K562 (cell line): ENCODE results near the gene PLAAT3. TPM values are rescaled to one million over a fixed set of nuclear protein-coding genes. Genes with fewer than 3 reads are reported as not detected.

ENCODE experiments used
- ATAC-seq: fragments of 200-7000 bp; cut with Tn5 transposase; 3 replicates; pipeline ENCODE4 v1.9.1; 2020; ENCODE audit warnings: moderate library complexity
- BruUV-seq: library from RNA; stranded (reverse); fragments of 400-500 nt; replicated peaks from 2 replicates; lab custom pipeline; 2021; lab: Mats Ljungman, UMichigan
- CTCF ChIA-PET: fragments of 300-600 bp; formaldehyde crosslinking; extraction: SDS; loops from one replicate; lab custom pipeline; 2021; ENCODE audit warnings: low intra/inter-chr PET ratio; lab: Yijun Ruan, JAX
- POLR2A ChIA-PET: fragments of 300-600, 350-650 bp; sonication (Branson Sonifier 250); formaldehyde crosslinking; extraction: SDS; loops from one replicate; lab custom pipeline; 2021; ENCODE audit warnings: antibody characterized with exemption, inconsistent platforms; lab: Yijun Ruan, JAX
- DNase-seq, 4 experiments: peaks; one replicate each; pipeline versions ENCODE4 v3.0.0 to v3.0.0-alpha.2; 2011 to 2018; ENCODE audit warnings: low spot score in 3 of 4, mixed read lengths in 3 of 4; ENCODE audit errors: extremely low read depth in 1 of 4
- FAIRE-seq: peaks from 2 replicates; lab custom pipeline; 2011; peaks lifted over from hg19 to GRCh38; lab: Jason Lieb, UNC
- H2AFZ ChIP-seq: 2 replicates; pipeline ENCODE4 v1.6.0; 2011; ENCODE audit warnings: low read depth, low read length, control low read depth, inconsistent platforms
- H3K27ac ChIP-seq: fragments of 200-600 bp; 3 replicates; pipeline ENCODE4 v1.8.0; 2011; ENCODE audit warnings: low read depth, mild to moderate bottlenecking, control low read depth, inconsistent platforms, low read length, moderate library complexity, mixed read lengths; ENCODE audit errors: extremely low read depth
- H3K27me3 ChIP-seq, 2 experiments: fragments of 300-600 bp in 1 of 2; 2 replicates in 1 of 2; 3 replicates in 1 of 2; pipeline versions ENCODE4 v1.6.0 to v1.8.0; 2011; ENCODE audit warnings: inconsistent platforms in 2 of 2, low read length in 2 of 2, mild to moderate bottlenecking in 1 of 2, mixed read lengths in 1 of 2, moderate library complexity in 1 of 2; ENCODE audit not compliant: control insufficient read depth in 2 of 2, insufficient read depth in 2 of 2
- H3K36me3 ChIP-seq: fragments of 300-600 bp; 3 replicates; pipeline ENCODE4 v1.8.0; 2011; ENCODE audit warnings: mild to moderate bottlenecking, low read length, inconsistent platforms; ENCODE audit not compliant: control insufficient read depth, insufficient read depth
- H3K4me1 ChIP-seq, 2 experiments: fragments of 200-600 bp in 1 of 2; replicated peaks in 1 of 2; 2 replicates in 1 of 2; 3 replicates in 1 of 2; pipeline versions ENCODE4 v1.5.1 to v1.8.0; 2011; ENCODE audit warnings: inconsistent platforms in 2 of 2, low read length in 2 of 2, mild to moderate bottlenecking in 1 of 2, mixed read lengths in 1 of 2, moderate library complexity in 1 of 2; ENCODE audit not compliant: control insufficient read depth in 2 of 2, insufficient read depth in 2 of 2
- H3K4me2 ChIP-seq: 2 replicates; pipeline ENCODE4 v1.6.1; 2011; ENCODE audit warnings: low read length, control low read depth, inconsistent platforms, mixed read lengths; ENCODE audit not compliant: insufficient read depth
- H3K4me3 ChIP-seq: fragments of 200-600 bp; sonication (generic), shearing (Covaris generic); 2 replicates; pipeline ENCODE4 v1.5.1; 2016; ENCODE audit warnings: control low read depth, inconsistent platforms
- H3K79me2 ChIP-seq: fragments of 200-600 bp; 3 replicates; pipeline ENCODE4 v1.8.0; 2011; ENCODE audit warnings: low read length, inconsistent platforms; ENCODE audit not compliant: control insufficient read depth, insufficient read depth
- H3K9ac ChIP-seq, 2 experiments: 2 replicates each; pipeline versions ENCODE4 v1.6.0 to v1.6.1; 2011; ENCODE audit warnings: low read depth in 2 of 2, low read length in 2 of 2, control low read depth in 1 of 2, inconsistent platforms in 1 of 2, mild to moderate bottlenecking in 1 of 2, mixed read lengths in 1 of 2; ENCODE audit not compliant: insufficient read depth in 1 of 2
- H3K9me1 ChIP-seq: one replicate; pipeline ENCODE4 v1.6.0; 2011; ENCODE audit warnings: inconsistent platforms, mild to moderate bottlenecking, low read length, moderate library complexity; ENCODE audit not compliant: control insufficient read depth, insufficient read depth
- H3K9me3 ChIP-seq: replicated peaks from 2 replicates; pipeline ENCODE4 v1.5.1; 2011; ENCODE audit warnings: low read depth, low read length, inconsistent platforms; ENCODE audit not compliant: control insufficient read depth, insufficient read depth
- H4K20me1 ChIP-seq: replicated peaks from 2 replicates; pipeline ENCODE4 v1.6.1; 2011; ENCODE audit warnings: low read length, inconsistent platforms, mixed read lengths; ENCODE audit not compliant: control insufficient read depth, insufficient read depth
- ATF3 ChIP-seq, 2 experiments: fragments of 450-650 bp in 1 of 2; sonication (generic) in 1 of 2; formaldehyde crosslinking in 1 of 2; IDR thresholded peaks in 1 of 2; conservative IDR thresholded peaks in 1 of 2; 2 replicates each; pipeline versions ENCODE4 v1.6.1 to v1.8.1; 2016 to 2023; ENCODE audit warnings: mild to moderate bottlenecking in 2 of 2, moderate library complexity in 2 of 2, inconsistent platforms in 1 of 2, missing genetic modification reagents in 1 of 2
- C11orf30 ChIP-seq: fragments of 450-650 bp; IDR thresholded peaks from 2 replicates; pipeline ENCODE4 v1.6.1; 2016; ENCODE audit warnings: low read depth, mild to moderate bottlenecking
- CBFA2T2 ChIP-seq: fragments of 450-650 bp; conservative IDR thresholded peaks from 2 replicates; pipeline ENCODE4 v1.6.1; 2017; ENCODE audit warnings: mild to moderate bottlenecking
- CREB1 ChIP-seq, 2 experiments: sonication (generic) in 1 of 2; formaldehyde crosslinking in 1 of 2; IDR thresholded peaks; 2 replicates each; pipeline versions ENCODE4 v1.6.1 to v1.8.0; 2012 to 2022; ENCODE audit warnings: inconsistent platforms in 1 of 2, mild to moderate bottlenecking in 1 of 2, missing genetic modification reagents in 1 of 2, moderate library complexity in 1 of 2
- HMGN3 ChIP-seq: IDR thresholded peaks from 2 replicates; pipeline ENCODE4 v1.6.1; 2011; ENCODE audit warnings: borderline replicate concordance, low read depth, mild to moderate bottlenecking, mixed read lengths, low read length; ENCODE audit not compliant: insufficient read length; ENCODE audit errors: extremely low read depth
- PHF21A ChIP-seq: fragments of 450-650 bp; IDR thresholded peaks from 2 replicates; pipeline ENCODE4 v1.6.1; 2017; ENCODE audit warnings: low read depth, borderline replicate concordance
- TAF1 ChIP-seq: IDR thresholded peaks from 2 replicates; pipeline ENCODE4 v1.6.1; 2011; ENCODE audit warnings: mild to moderate bottlenecking, low read length, moderate library complexity; ENCODE audit not compliant: insufficient read depth, control insufficient read depth, severe bottlenecking; ENCODE audit errors: extremely low read depth
- ZEB2 ChIP-seq: fragments of 450-650 bp; IDR thresholded peaks from 2 replicates; pipeline ENCODE4 v1.6.1; 2016
- ZNF695 ChIP-seq: fragments of 450-650 bp; formaldehyde crosslinking; IDR thresholded peaks from 2 replicates; pipeline ENCODE4 v1.4.0; 2020; ENCODE audit warnings: mild to moderate bottlenecking, moderate library complexity
- WGBS: fragments of 100-300 bp; shearing (Covaris generic); methylation state at CpG from one replicate; pipeline ENCODE4 v1.1.6; 2016; ENCODE audit warnings: low coverage, mixed read lengths; ENCODE audit not compliant: insufficient coverage; ENCODE audit errors: missing lambda C conversion rate; 5-methylcytosine and 5-hydroxymethylcytosine counted together
- in situ Hi-C: fragments of 300-500 bp; cut with MboI; formaldehyde crosslinking; loops from 4 replicates; pipeline ENCODE4 v1.15.0; 2018; ENCODE audit warnings: inconsistent platforms, mixed read lengths
- intact Hi-C: fragments of 100-400 bp; cut with micrococcal nuclease; formaldehyde crosslinking; loops from 2 replicates; pipeline ENCODE4 v1.14.2; 2022
- polyA plus RNA-seq, 8 experiments: library from polyadenylated mRNA; depleted of rRNA in 4 of 8; stranded (reverse) in 5 of 8; unstranded in 3 of 8; fragments of >200 nt; fragmentation: Nextera tagmentation in 2 of 8; fragmentation: Illumina TruSeq in 1 of 8; extraction: Ambion mirVana in 2 of 8; extraction: Trizol in 1 of 8; gene quantifications; 2 replicates each; pipeline versions ENCODE4 v1.2.1 to v1.2.3, GENCODE V29; 2011 to 2014; ENCODE audit warnings: inconsistent platforms in 1 of 8, missing spikeins in 1 of 8
- total RNA-seq, 7 experiments: library from RNA; depleted of rRNA in 6 of 7; stranded (reverse); fragments of >200 nt in 6 of 7; fragmentation: Illumina TruSeq in 2 of 7; extraction: Trizol in 2 of 7; gene quantifications; 2 replicates each; pipeline versions ENCODE4 v1.2.1 to v1.2.3, GENCODE V29; 2011 to 2021; ENCODE audit warnings: low replicate concordance in 1 of 7
- TF ChIP-seq, protein P1 (sequence below): sonication (generic); formaldehyde crosslinking; IDR thresholded peaks from 2 replicates; pipeline ENCODE4 v1.8.0; 2023; ENCODE audit warnings: missing genetic modification reagents, mild to moderate bottlenecking, borderline replicate concordance
- TF ChIP-seq, protein P2 (sequence below): sonication (generic); formaldehyde crosslinking; IDR thresholded peaks from 2 replicates; pipeline ENCODE4 v1.8.1; 2023; ENCODE audit warnings: mild to moderate bottlenecking, missing genetic modification reagents

Gene PLAAT3
- total and polyA plus RNA-seq, 9 of the 15 experiments (the other 6 are each of a cell fraction or from before 2014, with no cell fraction given): 0.80 to 2.7 (median 1.4) TPM

- H3K36me3 ChIP-seq: no peaks in the 10 kb centered on the region
- no peak overlapping the region for H3K27ac ChIP-seq
- H4K20me1 ChIP-seq: no peaks in the 10 kb centered on the region
- H3K9me3 ChIP-seq: no peaks in the 10 kb centered on the region
- FAIRE-seq: no peak
- WGBS: 20% methylated on average over 4 of the region's 4 CpGs
- CTCF ChIA-PET: no interaction called here
- TF ChIP-seq, protein P1, sequence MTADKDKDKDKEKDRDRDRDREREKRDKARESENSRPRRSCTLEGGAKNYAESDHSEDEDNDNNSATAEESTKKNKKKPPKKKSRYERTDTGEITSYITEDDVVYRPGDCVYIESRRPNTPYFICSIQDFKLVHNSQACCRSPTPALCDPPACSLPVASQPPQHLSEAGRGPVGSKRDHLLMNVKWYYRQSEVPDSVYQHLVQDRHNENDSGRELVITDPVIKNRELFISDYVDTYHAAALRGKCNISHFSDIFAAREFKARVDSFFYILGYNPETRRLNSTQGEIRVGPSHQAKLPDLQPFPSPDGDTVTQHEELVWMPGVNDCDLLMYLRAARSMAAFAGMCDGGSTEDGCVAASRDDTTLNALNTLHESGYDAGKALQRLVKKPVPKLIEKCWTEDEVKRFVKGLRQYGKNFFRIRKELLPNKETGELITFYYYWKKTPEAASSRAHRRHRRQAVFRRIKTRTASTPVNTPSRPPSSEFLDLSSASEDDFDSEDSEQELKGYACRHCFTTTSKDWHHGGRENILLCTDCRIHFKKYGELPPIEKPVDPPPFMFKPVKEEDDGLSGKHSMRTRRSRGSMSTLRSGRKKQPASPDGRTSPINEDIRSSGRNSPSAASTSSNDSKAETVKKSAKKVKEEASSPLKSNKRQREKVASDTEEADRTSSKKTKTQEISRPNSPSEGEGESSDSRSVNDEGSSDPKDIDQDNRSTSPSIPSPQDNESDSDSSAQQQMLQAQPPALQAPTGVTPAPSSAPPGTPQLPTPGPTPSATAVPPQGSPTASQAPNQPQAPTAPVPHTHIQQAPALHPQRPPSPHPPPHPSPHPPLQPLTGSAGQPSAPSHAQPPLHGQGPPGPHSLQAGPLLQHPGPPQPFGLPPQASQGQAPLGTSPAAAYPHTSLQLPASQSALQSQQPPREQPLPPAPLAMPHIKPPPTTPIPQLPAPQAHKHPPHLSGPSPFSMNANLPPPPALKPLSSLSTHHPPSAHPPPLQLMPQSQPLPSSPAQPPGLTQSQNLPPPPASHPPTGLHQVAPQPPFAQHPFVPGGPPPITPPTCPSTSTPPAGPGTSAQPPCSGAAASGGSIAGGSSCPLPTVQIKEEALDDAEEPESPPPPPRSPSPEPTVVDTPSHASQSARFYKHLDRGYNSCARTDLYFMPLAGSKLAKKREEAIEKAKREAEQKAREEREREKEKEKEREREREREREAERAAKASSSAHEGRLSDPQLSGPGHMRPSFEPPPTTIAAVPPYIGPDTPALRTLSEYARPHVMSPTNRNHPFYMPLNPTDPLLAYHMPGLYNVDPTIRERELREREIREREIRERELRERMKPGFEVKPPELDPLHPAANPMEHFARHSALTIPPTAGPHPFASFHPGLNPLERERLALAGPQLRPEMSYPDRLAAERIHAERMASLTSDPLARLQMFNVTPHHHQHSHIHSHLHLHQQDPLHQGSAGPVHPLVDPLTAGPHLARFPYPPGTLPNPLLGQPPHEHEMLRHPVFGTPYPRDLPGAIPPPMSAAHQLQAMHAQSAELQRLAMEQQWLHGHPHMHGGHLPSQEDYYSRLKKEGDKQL (CRISPR knock-in tag): no peak
- TF ChIP-seq CREB1 (IDR thresholded peaks at IDR 0.05) (no peak), CREB1 (CRISPR knock-in tag; IDR thresholded peaks at IDR 0.05) (no peak), C11orf30 (no peak), PHF21A (no peak), ATF3 (IDR thresholded peaks at IDR 0.05) (no peak), ATF3 (CRISPR knock-in tag; conservative IDR thresholded peaks at IDR 0.05) (no peak), TAF1 (no peak), HMGN3 (no peak), ZEB2 (no peak), CBFA2T2 (no peak), ZNF695 (no peak)
- TF ChIP-seq, protein P2, sequence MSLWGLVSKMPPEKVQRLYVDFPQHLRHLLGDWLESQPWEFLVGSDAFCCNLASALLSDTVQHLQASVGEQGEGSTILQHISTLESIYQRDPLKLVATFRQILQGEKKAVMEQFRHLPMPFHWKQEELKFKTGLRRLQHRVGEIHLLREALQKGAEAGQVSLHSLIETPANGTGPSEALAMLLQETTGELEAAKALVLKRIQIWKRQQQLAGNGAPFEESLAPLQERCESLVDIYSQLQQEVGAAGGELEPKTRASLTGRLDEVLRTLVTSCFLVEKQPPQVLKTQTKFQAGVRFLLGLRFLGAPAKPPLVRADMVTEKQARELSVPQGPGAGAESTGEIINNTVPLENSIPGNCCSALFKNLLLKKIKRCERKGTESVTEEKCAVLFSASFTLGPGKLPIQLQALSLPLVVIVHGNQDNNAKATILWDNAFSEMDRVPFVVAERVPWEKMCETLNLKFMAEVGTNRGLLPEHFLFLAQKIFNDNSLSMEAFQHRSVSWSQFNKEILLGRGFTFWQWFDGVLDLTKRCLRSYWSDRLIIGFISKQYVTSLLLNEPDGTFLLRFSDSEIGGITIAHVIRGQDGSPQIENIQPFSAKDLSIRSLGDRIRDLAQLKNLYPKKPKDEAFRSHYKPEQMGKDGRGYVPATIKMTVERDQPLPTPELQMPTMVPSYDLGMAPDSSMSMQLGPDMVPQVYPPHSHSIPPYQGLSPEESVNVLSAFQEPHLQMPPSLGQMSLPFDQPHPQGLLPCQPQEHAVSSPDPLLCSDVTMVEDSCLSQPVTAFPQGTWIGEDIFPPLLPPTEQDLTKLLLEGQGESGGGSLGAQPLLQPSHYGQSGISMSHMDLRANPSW: no peak
- TF ChIP-seq, all 486 proteins: peak for 0
- no TSS peak for BruUV-seq
- in situ Hi-C loops: no loop called here
- ATAC-seq (no peak), DNase-seq (no peak)
- H3K9ac ChIP-seq: no peak overlapping the region
- H3K4me2 ChIP-seq: no peak overlapping the region
- H3K27me3 ChIP-seq: peaks cover 0 to 5% of the 10 kb centered on the region in 2 experiments; a peak in 2 of 5 replicates
- no peaks in the 10 kb centered on the region; a peak in 1 of 5 replicates for H3K4me1 ChIP-seq
- POLR2A ChIA-PET: no interaction called here
- H3K4me3 ChIP-seq: no peak overlapping the region
- no peaks in the 10 kb centered on the region for H3K9me1 ChIP-seq
- H2AFZ ChIP-seq: peak overlapping the region; percentile 32; the same call in 1 of the 2 replicates
- no peaks in the 10 kb centered on the region for H3K79me2 ChIP-seq
- intact Hi-C loops: no loop called here
These were observed 66.1 kb downstream of the PLAAT3 start for GRCh38 chr11:63548178-63548577.
